Smooth muscle cell (in vitro differentiated cells): ENCODE results near the gene CTPS2. TPM values are rescaled to one million over a fixed set of nuclear protein-coding genes. Genes with fewer than 3 reads are reported as not detected.

Experiments
- DNase-seq: peaks from one replicate; lab custom pipeline; 2025; ENCODE audit not compliant: unreplicated experiment; lab: John Stamatoyannopoulos, UW
- H2AFZ ChIP-seq: fragments of 200-600 bp; sonication (generic); 2 replicates; pipeline ENCODE4 v1.6.0; 2016; ENCODE audit warnings: antibody characterized with exemption, low read depth, mild to moderate bottlenecking
- H3F3A ChIP-seq: fragments of 200-600 bp; sonication (generic); 2 replicates; pipeline ENCODE4 v1.6.0; 2017; ENCODE audit warnings: antibody characterized with exemption, low read depth
- H3K27ac ChIP-seq: fragments of 200-600 bp; sonication (generic); 2 replicates; pipeline ENCODE4 v1.5.1; 2016; ENCODE audit warnings: low read depth, mild to moderate bottlenecking
- H3K27me3 ChIP-seq: fragments of 200-600 bp; sonication (generic); 2 replicates; pipeline ENCODE4 v1.6.1; 2016; ENCODE audit warnings: low read depth, mild to moderate bottlenecking
- H3K36me3 ChIP-seq: fragments of 200-600 bp; sonication (generic); 2 replicates; pipeline ENCODE4 v1.5.1; 2016; ENCODE audit warnings: low read depth
- H3K4me1 ChIP-seq: fragments of 200-600 bp; sonication (generic); 2 replicates; pipeline ENCODE4 v1.5.1; 2016; ENCODE audit warnings: low read depth
- H3K4me2 ChIP-seq: fragments of 200-600 bp; sonication (generic); 2 replicates; pipeline ENCODE4 v1.6.0; 2016; ENCODE audit warnings: mild to moderate bottlenecking
- H3K4me3 ChIP-seq: fragments of 200-600 bp; sonication (generic); 2 replicates; pipeline ENCODE4 v1.5.1; 2016; ENCODE audit warnings: mild to moderate bottlenecking
- H3K79me2 ChIP-seq: fragments of 200-600 bp; sonication (generic); 2 replicates; pipeline ENCODE4 v1.6.0; 2016; ENCODE audit warnings: low read depth, mild to moderate bottlenecking
- H3K9ac ChIP-seq: fragments of 200-600 bp; sonication (generic); 2 replicates; pipeline ENCODE4 v1.6.0; 2016; ENCODE audit warnings: low read depth
- H3K9me3 ChIP-seq: fragments of 200-600 bp; sonication (generic); replicated peaks from 2 replicates; pipeline ENCODE4 v1.5.1; 2016; ENCODE audit warnings: low read depth
- H4K20me1 ChIP-seq: fragments of 200-600 bp; sonication (generic); 2 replicates; pipeline ENCODE4 v1.6.0; 2016; ENCODE audit warnings: low read depth
- CTCF ChIP-seq: fragments of 200-600 bp; sonication (generic); IDR thresholded peaks from 2 replicates; pipeline ENCODE4 v1.5.1; 2017; ENCODE audit warnings: borderline replicate concordance, mild to moderate bottlenecking, antibody characterized with exemption; ENCODE audit not compliant: insufficient read depth, poor library complexity, severe bottlenecking
- WGBS: methylation state at CpG from one replicate; pipeline ENCODE4 v1.1.7; 2016; ENCODE audit warnings: low lambda C conversion rate; 5-methylcytosine and 5-hydroxymethylcytosine counted together
- polyA plus RNA-seq: library from polyadenylated mRNA; unstranded; fragments of >200 nt; fragmentation: Nextera tagmentation; extraction: Ambion mirVana; gene quantifications from 2 replicates; pipeline ENCODE4 v1.2.1, GENCODE V29; 2016
- total RNA-seq: library from RNA; depleted of rRNA; stranded (reverse); fragments of >200 nt; gene quantifications from 2 replicates; pipeline ENCODE4 v1.2.3, GENCODE V29; 2014

The CTPS2 gene
- total and polyA plus RNA-seq, 2 experiments from 2014 or later, result 19.4 to 37.1 TPM

- Histone ChIP-seq H3K27me3 (no peaks in the 10 kb centered on the region), H3K4me1 (no peaks in the 10 kb centered on the region), H3K27ac (no peak overlapping the region), H3K9ac (no peak overlapping the region), H3K4me2 (no peak overlapping the region), H4K20me1 (no peaks in the 10 kb centered on the region), H3K4me3 (no peak overlapping the region), H3K9me3 (no peaks in the 10 kb centered on the region), H3K79me2 (no peaks in the 10 kb centered on the region), H3F3A (no peaks in the 10 kb centered on the region), H3K36me3 (no peaks in the 10 kb centered on the region), H2AFZ (no peak overlapping the region)
- TF ChIP-seq CTCF, result no peak
- WGBS, result 80% methylated on average over 4 of the region's 4 CpGs
- no peak for DNase-seq
These were observed 65.9 kb downstream of the CTPS2 start for GRCh38 chrX:16646366-16647138.

- no peaks in the 10 kb centered on the region for H3K9me3 ChIP-seq
- no peaks in the 10 kb centered on the region for H3K27me3 ChIP-seq
- peak overlapping the region; percentile 60 for H3K27ac ChIP-seq
- H2AFZ ChIP-seq, result no peak overlapping the region
- no peaks in the 10 kb centered on the region for H3K79me2 ChIP-seq
- no peaks in the 10 kb centered on the region for H3K4me1 ChIP-seq
- TF ChIP-seq CTCF, result no peak
- no peak for DNase-seq
- H3F3A ChIP-seq, result no peaks in the 10 kb centered on the region
- H3K4me3 ChIP-seq, result no peak overlapping the region
- WGBS, result 26% methylated on average over 5 of the region's 5 CpGs
- peak overlapping the region; percentile 28 for H3K4me2 ChIP-seq
- H3K9ac ChIP-seq, result no peak overlapping the region
- no peaks in the 10 kb centered on the region for H3K36me3 ChIP-seq
- H4K20me1 ChIP-seq, result no peaks in the 10 kb centered on the region
These were observed 69.3 kb downstream of the CTPS2 start for GRCh38 chrX:16643176-16643575.

GRCh38 chrX:16640823-16641222, 71.6 kb downstream of the CTPS2 start:
- no peak for DNase-seq
- Histone ChIP-seq H3K4me1 (no peaks in the 10 kb centered on the region), H4K20me1 (no peaks in the 10 kb centered on the region), H3F3A (no peaks in the 10 kb centered on the region), H2AFZ (no peak overlapping the region), H3K27ac (no peak overlapping the region), H3K79me2 (no peaks in the 10 kb centered on the region), H3K4me2 (no peak overlapping the region), H3K9ac (no peak overlapping the region), H3K36me3 (no peaks in the 10 kb centered on the region), H3K9me3 (no peaks in the 10 kb centered on the region), H3K4me3 (no peak overlapping the region), H3K27me3 (no peaks in the 10 kb centered on the region)
- WGBS, result 99% methylated on average over 4 of the region's 4 CpGs
- no peak for TF ChIP-seq CTCF

- Histone ChIP-seq H3K79me2 (no peaks in the 10 kb centered on the region), H3K9ac (no peak overlapping the region)
These were observed 72.5 kb downstream of the CTPS2 start for GRCh38 chrX:16639966-16640365.

More at GRCh38 chrX:16639966-16640365, 72.5 kb downstream of the CTPS2 start:
- Histone ChIP-seq H3K4me2 (no peak overlapping the region), H2AFZ (no peak overlapping the region), H3K27ac (no peak overlapping the region), H3K36me3 (no peaks in the 10 kb centered on the region), H3K9me3 (no peaks in the 10 kb centered on the region), H3K4me1 (no peaks in the 10 kb centered on the region), H3F3A (no peaks in the 10 kb centered on the region), H3K4me3 (no peak overlapping the region), H3K27me3 (no peaks in the 10 kb centered on the region), H4K20me1 (no peaks in the 10 kb centered on the region)
- 94% methylated on average over 6 of the region's 6 CpGs for WGBS
- no peak for TF ChIP-seq CTCF
- no peak for DNase-seq
